A549 (cell line): Measurements from ENCODE around the gene FBXO7. TPM values are rescaled to one million over a fixed set of nuclear protein-coding genes. Genes with fewer than 3 reads are reported as not detected.

Experiments
- ATAC-seq, 2 experiments: fragments of 200-7000 bp in 1 of 2; fragments of >200 bp in 1 of 2; cut with Nextera tagmentation in 1 of 2; cut with Tn5 transposase in 1 of 2; 3 replicates each; pipeline versions ENCODE4 v1.8.0 to v1.9.1; 2018 to 2020; ENCODE audit warnings: mild to moderate bottlenecking in 1 of 2, moderate library complexity in 1 of 2
- CTCF ChIA-PET: fragments of 300-600 bp; sonication (Branson Sonifier 250); formaldehyde crosslinking; extraction: SDS; loops from one replicate; lab custom pipeline; 2021; ENCODE audit warnings: antibody characterized with exemption, inconsistent platforms; lab: Yijun Ruan, JAX
- POLR2A ChIA-PET: fragments of 350-600 bp; formaldehyde crosslinking; extraction: SDS; loops from one replicate; lab custom pipeline; 2021; ENCODE audit warnings: antibody characterized with exemption, inconsistent platforms; lab: Yijun Ruan, JAX
- DNase-seq, 2 experiments: peaks; one replicate each; pipeline versions ENCODE4 v3.0.0 to v3.0.0-alpha.2; 2011 to 2016; ENCODE audit warnings: low read depth in 1 of 2, low spot score in 1 of 2
- FAIRE-seq: peaks from 2 replicates; lab custom pipeline; 2011; peaks lifted over from hg19 to GRCh38; lab: Jason Lieb, UNC
- H3K27ac ChIP-seq, 2 experiments: fragments of >200 bp; sonication (Bioruptor Twin); formaldehyde crosslinking; 3 replicates each; pipeline ENCODE4 v1.5.1; 2016 to 2017
- H3K4me1 ChIP-seq: fragments of >200 bp; sonication (Bioruptor Twin); formaldehyde crosslinking; 3 replicates; pipeline ENCODE4 v1.6.1; 2016
- H3K4me2 ChIP-seq: fragments of >200 bp; sonication (Bioruptor Twin); formaldehyde crosslinking; 3 replicates; pipeline ENCODE4 v1.6.1; 2016
- H3K4me3 ChIP-seq: fragments of >200 bp; sonication (Bioruptor Twin); formaldehyde crosslinking; 3 replicates; pipeline ENCODE4 v1.5.1; 2016
- H3K9me3 ChIP-seq: fragments of >200 bp; sonication (Bioruptor Twin); formaldehyde crosslinking; 3 replicates; pipeline ENCODE4 v1.6.1; 2016
- BHLHE40 ChIP-seq: IDR thresholded peaks from 2 replicates; pipeline ENCODE4 v1.6.1; 2012; ENCODE audit warnings: low read depth, low read length, inconsistent platforms
- CBX2 ChIP-seq: fragments of 200-600 bp; sonication (generic); IDR thresholded peaks from 2 replicates; pipeline ENCODE4 v1.6.1; 2016; ENCODE audit warnings: low read depth, mild to moderate bottlenecking, borderline replicate concordance
- CBX8 ChIP-seq: fragments of 200-600 bp; sonication (generic); IDR thresholded peaks from 2 replicates; pipeline ENCODE4 v1.6.1; 2016
- FOSL2 ChIP-seq, 2 experiments: fragments of 450-650 bp in 1 of 2; fragments of >200 bp in 1 of 2; sonication (Bioruptor Twin) in 1 of 2; formaldehyde crosslinking; IDR thresholded peaks; 2 replicates each; pipeline versions ENCODE4 v1.5.0 to v1.6.1; 2016 to 2020; ENCODE audit warnings: mild to moderate bottlenecking in 1 of 2, moderate library complexity in 1 of 2
- HOXA7 ChIP-seq: fragments of 250-450 bp; sonication (Bioruptor Pico); IDR thresholded peaks from 2 replicates; pipeline ENCODE4 v1.5.0; 2020; ENCODE audit warnings: mild to moderate bottlenecking, moderate library complexity
- HOXB13 ChIP-seq: fragments of 250-450 bp; sonication (Bioruptor Pico); IDR thresholded peaks from 2 replicates; pipeline ENCODE4 v1.5.0; 2020; ENCODE audit warnings: low read depth, mild to moderate bottlenecking, moderate library complexity
- JUN ChIP-seq, 2 experiments: fragments of >200 bp; sonication (Bioruptor Twin); formaldehyde crosslinking; IDR thresholded peaks; 2 replicates in 1 of 2; 3 replicates in 1 of 2; pipeline ENCODE4 v1.6.1; 2016 to 2017
- MAFK ChIP-seq: fragments of 450-650 bp; IDR thresholded peaks from 2 replicates; pipeline ENCODE4 v1.6.1; 2014; ENCODE audit not compliant: partially characterized antibody
- MAZ ChIP-seq: fragments of 150-350 bp; IDR thresholded peaks from 2 replicates; pipeline ENCODE4 v1.6.1; 2014; ENCODE audit warnings: antibody characterized with exemption, low read depth, low read length, borderline replicate concordance
- PHF8 ChIP-seq: fragments of 200-600 bp; sonication (generic); IDR thresholded peaks from 2 replicates; pipeline ENCODE4 v1.6.1; 2016; ENCODE audit warnings: low read depth, mild to moderate bottlenecking, antibody characterized with exemption, moderate library complexity, borderline replicate concordance
- POLR2AphosphoS2 ChIP-seq: conservative IDR thresholded peaks from 2 replicates; pipeline ENCODE4 v1.6.1; 2012; ENCODE audit warnings: low read length, improper control_type of control experiment, inconsistent platforms
- RCOR1 ChIP-seq: fragments of 150-350 bp; IDR thresholded peaks from 2 replicates; pipeline ENCODE4 v1.6.1; 2014; ENCODE audit warnings: antibody characterized with exemption, low read length, low read depth
- ZFP36 ChIP-seq: fragments of 450-650 bp; IDR thresholded peaks from 2 replicates; pipeline ENCODE4 v1.6.1; 2014; ENCODE audit warnings: borderline replicate concordance; ENCODE audit not compliant: partially characterized antibody
- ZSCAN20 ChIP-seq: fragments of 250-450 bp; sonication (Bioruptor Pico); IDR thresholded peaks from 2 replicates; pipeline ENCODE4 v1.8.0; 2022; ENCODE audit warnings: mild to moderate bottlenecking, moderate library complexity
- WGBS: methylation state at CpG from one replicate; pipeline ENCODE4 v1.1.6; 2017; ENCODE audit errors: missing lambda C conversion rate; 5-methylcytosine and 5-hydroxymethylcytosine counted together
- polyA minus RNA-seq: library from RNA; depleted of rRNA, polyadenylated mRNA; stranded (reverse); fragments of >200 nt; gene quantifications from 2 replicates; pipeline ENCODE4 v1.2.3, GENCODE V29; 2011; rRNA and poly(A)+ RNA removed
- polyA plus RNA-seq, 4 experiments: library from polyadenylated mRNA; depleted of rRNA in 3 of 4; stranded (reverse); fragments of >200 nt; fragmentation: RNase III in 1 of 4; extraction: RNeasy Plus Mini Kit Qiagen cat#74134 plus additional on column Dnase treatment in 1 of 4; gene quantifications; 2 replicates in 3 of 4; 3 replicates in 1 of 4; pipeline ENCODE4 v1.2.3, GENCODE V29; 2011 to 2017
- TF ChIP-seq, protein P1 (sequence below): fragments of 250-450 bp; sonication (Bioruptor Pico); IDR thresholded peaks from 2 replicates; pipeline ENCODE4 v1.5.0; 2021; ENCODE audit warnings: mild to moderate bottlenecking, moderate library complexity, borderline replicate concordance
- TF ChIP-seq, protein P2 (sequence below): fragments of >200 bp; sonication (Bioruptor Twin); formaldehyde crosslinking; IDR thresholded peaks from 2 replicates; pipeline ENCODE4 v1.6.1; 2016
- TF ChIP-seq, protein P3 (sequence below): fragments of 450-650 bp; IDR thresholded peaks from 2 replicates; pipeline ENCODE4 v1.6.1; 2014; ENCODE audit warnings: antibody characterized with exemption
- TF ChIP-seq, protein P4 (sequence below): IDR thresholded peaks from 2 replicates; pipeline ENCODE4 v1.6.1; 2012
- TF ChIP-seq, protein P5 (sequence below): fragments of 250-450 bp; sonication (Bioruptor Pico); IDR thresholded peaks from 2 replicates; pipeline ENCODE4 v1.5.0; 2020; ENCODE audit warnings: low read depth, mild to moderate bottlenecking, moderate library complexity

FBXO7 gene
- polyA plus RNA-seq (2011; rRNA removed) (131 and 134 TPM in 2 replicates), polyA plus RNA-seq (2017; fragmentation: RNase III; extraction: RNeasy Plus Mini Kit Qiagen cat#74134 plus additional on column Dnase treatment) (53.4 to 58.0 TPM (median 57.3 TPM) in 3 replicates), polyA minus RNA-seq (94.2 and 119 TPM in 2 replicates)
- 51.5 and 63.0 TPM in 2 replicates for polyA plus RNA-seq (2012; cell fraction: cytosol; rRNA removed)
- 31.2 and 42.9 TPM in 2 replicates for polyA plus RNA-seq (2012; cell fraction: nucleus; rRNA removed)

DNA sequence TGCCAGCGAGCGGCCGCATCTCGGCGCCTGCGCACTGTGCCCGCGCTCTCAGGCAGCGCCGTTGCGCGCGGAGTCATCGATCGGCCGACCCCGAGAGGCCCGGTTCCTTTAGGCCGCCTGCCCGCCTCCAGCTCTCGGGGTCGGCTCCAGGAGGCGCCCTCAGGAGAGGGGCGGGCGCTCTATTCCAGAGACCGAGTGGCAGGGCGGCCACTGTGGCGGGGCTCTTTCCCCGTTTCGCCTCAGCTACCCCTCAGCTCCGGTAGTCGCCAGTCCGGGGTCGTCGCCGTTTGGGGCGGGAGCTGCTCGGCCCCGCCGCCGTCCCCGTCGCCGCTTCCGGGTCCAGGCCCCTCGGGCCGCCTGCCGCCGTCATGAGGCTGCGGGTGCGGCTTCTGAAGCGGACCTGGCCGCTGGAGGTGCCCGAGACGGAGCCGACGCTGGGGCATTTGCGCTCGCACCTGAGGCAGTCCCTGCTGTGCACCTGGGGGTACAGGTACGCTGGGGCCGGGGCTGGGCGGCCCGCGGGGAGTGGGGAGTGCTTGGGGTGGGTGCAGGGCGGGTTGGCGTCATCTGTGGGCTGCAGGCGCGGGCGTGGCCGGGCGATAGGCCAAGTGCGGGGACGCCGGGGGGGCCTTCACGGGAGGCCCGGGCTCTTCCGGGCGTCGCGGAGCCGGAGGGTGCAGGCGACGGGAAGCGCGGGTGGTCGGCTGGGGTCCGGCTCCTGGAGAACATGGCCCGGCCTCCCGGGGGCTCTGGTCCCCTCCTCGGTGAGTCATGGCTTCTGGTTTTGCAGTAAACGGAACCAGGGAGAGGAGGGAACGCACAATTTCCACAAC is at the start of gene FBXO7:
Gene FBXO7, plus strand, starts transcription at position 177 of the 833 bp plus-strand sequence. Its CDS starts 192 bp downstream, at position 369.
- ChIA-PET CTCF (interaction anchor here (1.3 to 1.7 kb wide), 3 partner anchors 11 to 32 kb away, joined by 4 to 6 read pairs (median 4); no protein-coding TSS in a partner anchor), POLR2A (interaction anchor here (0.6 to 2.4 kb wide), 5 partner anchors 18 to 813 kb away, joined by 3 to 9 read pairs (median 3); partner anchors contain the start of genes PISD and RTCB)
- peak; percentile 31 to 57; a peak in 3 of 5 replicates for TF ChIP-seq JUN (IDR thresholded peaks at IDR 0.05)
- no peak for TF ChIP-seq BHLHE40
- TF ChIP-seq FOSL2 (IDR thresholded peaks at IDR 0.05): no peak
- TF ChIP-seq FOSL2 (CRISPR knock-in tag; IDR thresholded peaks at IDR 0.05): peak; percentile 50
- TF ChIP-seq CBX8: no peak
- peak; percentile 75 for TF ChIP-seq PHF8
- FAIRE-seq: no peak
- WGBS: 0% methylated on average over 2 of the region's 92 CpGs
- Histone ChIP-seq H3K27ac (peak within 1 kb of the TSS; percentile 95 to 100), H3K9me3 (no peaks in the 10 kb centered on the region), H3K4me3 (peak within 1 kb of the TSS; percentile 81), H3K4me1 (peaks cover 25% of the 10 kb centered on the region), H3K4me2 (peak within 1 kb of the TSS; percentile 91)
- peak; percentile 40 to 89 for DNase-seq
- ATAC-seq: peak; percentile 88 to 91

DNA sequence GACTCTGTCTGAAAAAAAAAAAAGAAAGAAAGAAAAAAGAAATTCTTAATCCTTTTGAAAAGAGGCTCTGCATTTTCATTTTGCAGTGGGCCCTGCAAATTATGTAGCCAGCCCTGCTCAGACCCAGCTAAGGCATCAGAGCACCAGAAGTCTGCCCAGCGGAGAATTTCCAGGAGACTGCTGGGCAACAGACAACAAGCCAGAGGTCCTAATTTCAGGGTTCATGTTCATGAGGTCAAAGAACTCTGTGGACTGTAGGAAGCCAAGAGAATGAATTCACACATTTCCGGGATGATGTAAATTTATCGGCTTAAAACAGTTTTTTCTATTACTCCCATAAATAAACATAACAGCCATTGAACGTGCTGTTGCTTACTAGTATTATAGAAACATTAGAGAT is 47.7 kb upstream of the FBXO7 start:
- Histone ChIP-seq H3K4me2 (no peak overlapping the region), H3K27ac (no peak overlapping the region), H3K4me3 (no peak overlapping the region), H3K9me3 (no peaks in the 10 kb centered on the region), H3K4me1 (no peaks in the 10 kb centered on the region)
- 72% methylated on average over 4 of the region's 4 CpGs for WGBS
- ATAC-seq: no peak
- no peak for DNase-seq
- ChIA-PET POLR2A (no interaction called here), CTCF (interaction anchor here (0.6 kb wide), 1 partner anchor 14 kb away, joined by 3 read pairs; no protein-coding TSS in a partner anchor)
- no peak for FAIRE-seq
- TF ChIP-seq ZFP36: no peak
- TF ChIP-seq, protein P1, sequence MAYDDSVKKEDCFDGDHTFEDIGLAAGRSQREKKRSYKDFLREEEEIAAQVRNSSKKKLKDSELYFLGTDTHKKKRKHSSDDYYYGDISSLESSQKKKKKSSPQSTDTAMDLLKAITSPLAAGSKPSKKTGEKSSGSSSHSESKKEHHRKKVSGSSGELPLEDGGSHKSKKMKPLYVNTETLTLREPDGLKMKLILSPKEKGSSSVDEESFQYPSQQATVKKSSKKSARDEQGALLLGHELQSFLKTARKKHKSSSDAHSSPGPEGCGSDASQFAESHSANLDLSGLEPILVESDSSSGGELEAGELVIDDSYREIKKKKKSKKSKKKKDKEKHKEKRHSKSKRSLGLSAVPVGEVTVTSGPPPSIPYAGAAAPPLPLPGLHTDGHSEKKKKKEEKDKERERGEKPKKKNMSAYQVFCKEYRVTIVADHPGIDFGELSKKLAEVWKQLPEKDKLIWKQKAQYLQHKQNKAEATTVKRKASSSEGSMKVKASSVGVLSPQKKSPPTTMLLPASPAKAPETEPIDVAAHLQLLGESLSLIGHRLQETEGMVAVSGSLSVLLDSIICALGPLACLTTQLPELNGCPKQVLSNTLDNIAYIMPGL (CRISPR knock-in tag): no peak
- no peak for TF ChIP-seq MAZ
- TF ChIP-seq PHF8: no peak
- TF ChIP-seq POLR2AphosphoS2: no peak
- no peak for TF ChIP-seq RCOR1
- TF ChIP-seq CBX2: no peak
- no peak for TF ChIP-seq ZSCAN20 (CRISPR knock-in tag)
- TF ChIP-seq HOXA7 (CRISPR knock-in tag): no peak
- no peak for TF ChIP-seq HOXB13 (CRISPR knock-in tag)
- TF ChIP-seq, protein P2, sequence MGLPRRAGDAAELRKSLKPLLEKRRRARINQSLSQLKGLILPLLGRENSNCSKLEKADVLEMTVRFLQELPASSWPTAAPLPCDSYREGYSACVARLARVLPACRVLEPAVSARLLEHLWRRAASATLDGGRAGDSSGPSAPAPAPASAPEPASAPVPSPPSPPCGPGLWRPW: no peak
- TF ChIP-seq, protein P3, sequence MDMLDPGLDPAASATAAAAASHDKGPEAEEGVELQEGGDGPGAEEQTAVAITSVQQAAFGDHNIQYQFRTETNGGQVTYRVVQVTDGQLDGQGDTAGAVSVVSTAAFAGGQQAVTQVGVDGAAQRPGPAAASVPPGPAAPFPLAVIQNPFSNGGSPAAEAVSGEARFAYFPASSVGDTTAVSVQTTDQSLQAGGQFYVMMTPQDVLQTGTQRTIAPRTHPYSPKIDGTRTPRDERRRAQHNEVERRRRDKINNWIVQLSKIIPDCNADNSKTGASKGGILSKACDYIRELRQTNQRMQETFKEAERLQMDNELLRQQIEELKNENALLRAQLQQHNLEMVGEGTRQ: no peak
- TF ChIP-seq, protein P4, sequence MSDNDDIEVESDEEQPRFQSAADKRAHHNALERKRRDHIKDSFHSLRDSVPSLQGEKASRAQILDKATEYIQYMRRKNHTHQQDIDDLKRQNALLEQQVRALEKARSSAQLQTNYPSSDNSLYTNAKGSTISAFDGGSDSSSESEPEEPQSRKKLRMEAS: no peak
- TF ChIP-seq MAFK: no peak
- TF ChIP-seq, protein P5, sequence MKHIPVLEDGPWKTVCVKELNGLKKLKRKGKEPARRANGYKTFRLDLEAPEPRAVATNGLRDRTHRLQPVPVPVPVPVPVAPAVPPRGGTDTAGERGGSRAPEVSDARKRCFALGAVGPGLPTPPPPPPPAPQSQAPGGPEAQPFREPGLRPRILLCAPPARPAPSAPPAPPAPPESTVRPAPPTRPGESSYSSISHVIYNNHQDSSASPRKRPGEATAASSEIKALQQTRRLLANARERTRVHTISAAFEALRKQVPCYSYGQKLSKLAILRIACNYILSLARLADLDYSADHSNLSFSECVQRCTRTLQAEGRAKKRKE (CRISPR knock-in tag): no peak
